ENCODE data around the gene TRIM8.

DNA sequence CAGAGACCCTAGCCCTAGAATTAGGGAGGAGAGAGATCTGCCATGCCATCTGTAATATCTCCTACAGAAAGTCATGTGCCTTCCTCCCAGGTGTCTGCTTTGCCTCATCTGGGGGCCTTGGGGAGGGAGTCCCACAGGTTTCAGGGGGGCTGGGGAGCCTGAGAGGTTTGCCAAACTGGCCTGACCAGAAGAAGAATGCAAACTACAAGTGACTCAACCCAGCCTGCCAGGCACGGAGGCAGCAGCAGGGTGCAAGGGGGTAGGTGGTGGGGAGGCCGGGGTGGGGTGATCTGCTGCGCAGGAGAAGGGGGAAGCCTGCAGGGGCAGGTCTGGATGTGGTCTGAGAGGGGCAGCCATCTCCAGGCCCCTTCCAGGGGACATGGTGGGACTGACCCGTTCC lies 9.6 kb upstream of the TRIM8 start:
- TF ChIP-seq, protein P1, sequence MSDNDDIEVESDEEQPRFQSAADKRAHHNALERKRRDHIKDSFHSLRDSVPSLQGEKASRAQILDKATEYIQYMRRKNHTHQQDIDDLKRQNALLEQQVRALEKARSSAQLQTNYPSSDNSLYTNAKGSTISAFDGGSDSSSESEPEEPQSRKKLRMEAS (IDR thresholded peaks at IDR 0.05; ENCODE audit: low read depth, low read length): no peak
- TF ChIP-seq, protein P2, sequence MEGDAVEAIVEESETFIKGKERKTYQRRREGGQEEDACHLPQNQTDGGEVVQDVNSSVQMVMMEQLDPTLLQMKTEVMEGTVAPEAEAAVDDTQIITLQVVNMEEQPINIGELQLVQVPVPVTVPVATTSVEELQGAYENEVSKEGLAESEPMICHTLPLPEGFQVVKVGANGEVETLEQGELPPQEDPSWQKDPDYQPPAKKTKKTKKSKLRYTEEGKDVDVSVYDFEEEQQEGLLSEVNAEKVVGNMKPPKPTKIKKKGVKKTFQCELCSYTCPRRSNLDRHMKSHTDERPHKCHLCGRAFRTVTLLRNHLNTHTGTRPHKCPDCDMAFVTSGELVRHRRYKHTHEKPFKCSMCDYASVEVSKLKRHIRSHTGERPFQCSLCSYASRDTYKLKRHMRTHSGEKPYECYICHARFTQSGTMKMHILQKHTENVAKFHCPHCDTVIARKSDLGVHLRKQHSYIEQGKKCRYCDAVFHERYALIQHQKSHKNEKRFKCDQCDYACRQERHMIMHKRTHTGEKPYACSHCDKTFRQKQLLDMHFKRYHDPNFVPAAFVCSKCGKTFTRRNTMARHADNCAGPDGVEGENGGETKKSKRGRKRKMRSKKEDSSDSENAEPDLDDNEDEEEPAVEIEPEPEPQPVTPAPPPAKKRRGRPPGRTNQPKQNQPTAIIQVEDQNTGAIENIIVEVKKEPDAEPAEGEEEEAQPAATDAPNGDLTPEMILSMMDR (IDR thresholded peaks at IDR 0.05; ENCODE audit: low read depth, low read length): no peak
- TF ChIP-seq POLR2A (IDR thresholded peaks at IDR 0.05; ENCODE audit: extremely low read depth, insufficient read length) (no peak), MYC (IDR thresholded peaks at IDR 0.05; ENCODE audit: low read depth, low read length) (no peak)

All from NB4 (cell line).